ENCODE data around the gene CAPN2. TPM values are rescaled to one million over a fixed set of nuclear protein-coding genes. Genes with fewer than 3 reads are reported as not detected.

CAPN2 gene
- polyA plus RNA-seq, 3 donors: 127 to 186 (median 182) TPM

GRCh38 chr1:223771469-223771813 is 59.1 kb downstream of the CAPN2 start:
- WGBS (ENCODE audit: insufficient coverage): no CpG with 5 or more reads among the region's 2 CpGs
- Histone ChIP-seq H3K79me2 (ENCODE audit: insufficient read depth, low read length) (no peaks in the 10 kb centered on the region), H4K20me1 (ENCODE audit: insufficient read depth, low read length) (peaks cover 13% of the 10 kb centered on the region), H3K9me3 (replicated peaks in 1 of 2; ENCODE audit: control insufficient read depth in 1 of 2, insufficient read depth in 1 of 2, low read length in 2 of 2) (no peaks in the 10 kb centered on the region), H2AFZ (ENCODE audit: insufficient read depth, low read depth, low read length, poor library complexity, severe bottlenecking) (no peak overlapping the region), H3K9ac (ENCODE audit: insufficient read depth, low read length, poor library complexity, severe bottlenecking) (no peak overlapping the region), H3K4me2 (replicated peaks; ENCODE audit: extremely low read depth, low read length, poor library complexity, severe bottlenecking) (no peak overlapping the region), H3K36me3 (replicated peaks in 1 of 2; ENCODE audit: control insufficient read depth in 1 of 2, insufficient read depth in 2 of 2, low read length in 2 of 2) (peaks cover 79 to 84% of the 10 kb centered on the region in 2 donors), H3K27ac (ENCODE audit: low read depth in 1 of 2, low read length in 2 of 2) (no peak overlapping the region), H3K27me3 (ENCODE audit: control insufficient read depth in 2 of 2, insufficient read depth in 2 of 2, low read length in 2 of 2) (no peaks in the 10 kb centered on the region), H3K4me3 (replicated peaks in 1 of 3; ENCODE audit: low read depth in 2 of 3, low read length in 3 of 3) (no peak overlapping the region), H3K4me1 (ENCODE audit: control insufficient read depth in 1 of 2, insufficient read depth in 2 of 2, low read length in 2 of 2) (no peaks in the 10 kb centered on the region)
- no peak for TF ChIP-seq CTCF (IDR thresholded peaks at IDR 0.05)
- no peak for DNase-seq
- Mint-ChIP-seq H3K4me3 (no peak overlapping the region), H3K36me3 (peaks cover 76 to 82% of the 10 kb centered on the region in 2 donors), H3K4me1 (peaks cover 7% of the 10 kb centered on the region), H3K27me3 (ENCODE audit: low read depth in 3 of 3) (peaks cover 0 to 2% (median 0%) of the 10 kb centered on the region in 3 donors), H3K9me3 (no peaks in the 10 kb centered on the region), H3K27ac (peak overlapping the region in 1 of 7 donors; percentile 16)
- intact Hi-C loops (cut with micrococcal nuclease): no loop called here

- Histone ChIP-seq H3K9me3 (replicated peaks in 1 of 2; ENCODE audit: control insufficient read depth in 1 of 2, insufficient read depth in 1 of 2, low read length in 2 of 2) (no peaks in the 10 kb centered on the region), H4K20me1 (ENCODE audit: insufficient read depth, low read length) (peaks cover 13% of the 10 kb centered on the region), H3K27ac (ENCODE audit: low read depth in 1 of 2, low read length in 2 of 2) (no peak overlapping the region), H3K27me3 (ENCODE audit: control insufficient read depth in 2 of 2, insufficient read depth in 2 of 2, low read length in 2 of 2) (no peaks in the 10 kb centered on the region), H3K9ac (ENCODE audit: insufficient read depth, low read length, poor library complexity, severe bottlenecking) (no peak overlapping the region), H3K4me3 (replicated peaks in 1 of 3; ENCODE audit: low read depth in 2 of 3, low read length in 3 of 3) (no peak overlapping the region), H3K79me2 (ENCODE audit: insufficient read depth, low read length) (no peaks in the 10 kb centered on the region), H3K4me1 (ENCODE audit: control insufficient read depth in 1 of 2, insufficient read depth in 2 of 2, low read length in 2 of 2) (no peaks in the 10 kb centered on the region), H3K4me2 (replicated peaks; ENCODE audit: extremely low read depth, low read length, poor library complexity, severe bottlenecking) (no peak overlapping the region), H2AFZ (ENCODE audit: insufficient read depth, low read depth, low read length, poor library complexity, severe bottlenecking) (no peak overlapping the region), H3K36me3 (replicated peaks in 1 of 2; ENCODE audit: control insufficient read depth in 1 of 2, insufficient read depth in 2 of 2, low read length in 2 of 2) (peaks cover 79 to 86% of the 10 kb centered on the region in 2 donors)
- intact Hi-C loops (cut with micrococcal nuclease): no loop called here
- no peak for TF ChIP-seq CTCF (IDR thresholded peaks at IDR 0.05)
- Mint-ChIP-seq H3K4me1 (peaks cover 7% of the 10 kb centered on the region), H3K27ac (peak overlapping the region in 1 of 7 donors; percentile 1), H3K9me3 (no peaks in the 10 kb centered on the region), H3K4me3 (no peak overlapping the region), H3K36me3 (peaks cover 80 to 84% of the 10 kb centered on the region in 2 donors), H3K27me3 (ENCODE audit: low read depth in 3 of 3) (peaks cover 0 to 2% (median 0%) of the 10 kb centered on the region in 3 donors)
- 85% methylated on average over 9 of the region's 16 CpGs for WGBS (ENCODE audit: insufficient coverage)
- DNase-seq: no peak
Observed at GRCh38 chr1:223771814-223772770, 59.8 kb downstream of the CAPN2 start.

Measured in CD14-positive monocyte (primary cell).